SKM-1 treated with dmso at 0.1 percent for 144 hours (cell line): Measurements from ENCODE around the gene PGAP1.
A peak's percentile ranks its signal among the peaks of the same experiment; 100 is the strongest.
"Not testable (repeated sequence)": the region's sequence is repeated elsewhere in the genome, so short reads cannot be mapped to it uniquely, and the experiment has no call there.

Experiments used
- DNase-seq: peaks from one replicate; lab custom pipeline; 2025; ENCODE audit not compliant: unreplicated experiment; lab: John Stamatoyannopoulos, UW

The PGAP1 gene

GRCh38 chr2:196952936-196953335 lies 26.4 kb upstream of the PGAP1 start:
- no peak for DNase-seq

- DNase-seq = no peak
Observed at GRCh38 chr2:196951973-196952372, 25.5 kb upstream of the PGAP1 start.

- DNase-seq = no peak
Observed at GRCh38 chr2:196949116-196949515, 22.6 kb upstream of the PGAP1 start.

- no peak for DNase-seq
Observed at GRCh38 chr2:196944570-196944969, 18.1 kb upstream of the PGAP1 start.

- DNase-seq = no peak
Observed at GRCh38 chr2:196941398-196942078, 15.0 kb upstream of the PGAP1 start.

GRCh38 chr2:196939371-196939770 lies 12.9 kb upstream of the PGAP1 start:
- no peak for DNase-seq

GRCh38 chr2:196935432-196935831 lies 8.9 kb upstream of the PGAP1 start:
- DNase-seq = no peak

GRCh38 chr2:196934672-196935071 lies 8.2 kb upstream of the PGAP1 start:
- no peak for DNase-seq

GRCh38 chr2:196931555-196931954 lies 5.0 kb upstream of the PGAP1 start:
- DNase-seq = no peak

- no peak for DNase-seq
Observed at GRCh38 chr2:196927376-196928225, 1.1 kb upstream of the PGAP1 start.

- DNase-seq = peak; percentile 20
Observed at GRCh38 chr2:196925768-196926561, 542 bp downstream of the PGAP1 start.

GRCh38 chr2:196925051-196925767 lies 1.3 kb downstream of the PGAP1 start:
- no peak for DNase-seq

GRCh38 chr2:196924051-196924450 lies 2.5 kb downstream of the PGAP1 start:
- no peak for DNase-seq

GRCh38 chr2:196918927-196919326 lies 7.6 kb downstream of the PGAP1 start:
- no peak for DNase-seq

GRCh38 chr2:196917802-196918201 lies 8.7 kb downstream of the PGAP1 start:
- DNase-seq = no peak

- no peak for DNase-seq
Observed at GRCh38 chr2:196915507-196916189, 10.9 kb downstream of the PGAP1 start.

GRCh38 chr2:196914867-196915460 lies 11.5 kb downstream of the PGAP1 start:
- no peak for DNase-seq

- no peak for DNase-seq
Observed at GRCh38 chr2:196913691-196914090, 12.8 kb downstream of the PGAP1 start.

- not testable (repeated sequence) for DNase-seq
Observed at GRCh38 chr2:196905365-196905764, 21.1 kb downstream of the PGAP1 start.

- DNase-seq = no peak
Observed at GRCh38 chr2:196902828-196903227, 23.7 kb downstream of the PGAP1 start.
